Thyroid gland (tissue), 4 donors: Measurements from ENCODE around the gene GGA2. TPM values are rescaled to one million over a fixed set of nuclear protein-coding genes. Genes with fewer than 3 reads are reported as not detected.
"Not testable (repeated sequence)": the region's sequence is repeated elsewhere in the genome, so short reads cannot be mapped to it uniquely, and the experiment has no call there.

Experiments
- DNase-seq, 2 donors: peaks; one replicate each; pipeline ENCODE4 v3.0.0-alpha.2; 2019
- H3K27ac ChIP-seq, 3 donors: fragments of 200-600 bp; sonication (generic); 1 replicate in 2 of 3; 2 replicates in 1 of 3; pipeline ENCODE4 v1.5.1; 2016 to 2019; ENCODE audit warnings: mild to moderate bottlenecking in 1 of 3, moderate library complexity in 1 of 3
- H3K27me3 ChIP-seq: fragments of 200-600 bp; sonication (generic); one replicate; pipeline ENCODE4 v1.5.1; 2019
- H3K36me3 ChIP-seq, 2 donors: fragments of 200-600 bp; sonication (generic); one replicate each; pipeline ENCODE4 v1.5.1; 2016 to 2019
- H3K4me1 ChIP-seq, 2 donors: fragments of 200-600 bp; sonication (generic); one replicate each; pipeline ENCODE4 v1.5.1; 2017 to 2019
- H3K4me3 ChIP-seq, 3 donors: fragments of 200-600 bp; sonication (generic); replicated peaks in 1 of 3; 1 replicate in 2 of 3; 2 replicates in 1 of 3; pipeline ENCODE4 v1.5.1; 2016; ENCODE audit warnings: mild to moderate bottlenecking in 1 of 3
- H3K9me3 ChIP-seq: fragments of 200-600 bp; sonication (generic); one replicate; pipeline ENCODE4 v1.5.1; 2017
- POLR2A ChIP-seq, 2 donors: fragments of 450-650 bp; IDR thresholded peaks; one replicate each; pipeline ENCODE4 v1.6.1; 2017; ENCODE audit warnings: antibody characterized with exemption in 2 of 2, mild to moderate bottlenecking in 2 of 2, moderate library complexity in 1 of 2
- WGBS, 2 donors: methylation state at CpG; one replicate each; pipeline ENCODE4 v1.1.5; 2017; 5-methylcytosine and 5-hydroxymethylcytosine counted together
- intact Hi-C: fragments of 100-400 bp; cut with DNase I; formaldehyde crosslinking; loops from one replicate; pipeline ENCODE4 v1.15.1; 2023
- total RNA-seq, 4 donors: library from RNA; depleted of rRNA; stranded (reverse); fragments of >200 nt; gene quantifications; one replicate each; pipeline ENCODE4 v1.2.3, GENCODE V29; 2016
- TF ChIP-seq, protein P1 (sequence below), 6 experiments: fragments of 200-600 bp in 3 of 6; fragments of 450-650 bp in 3 of 6; sonication (generic) in 3 of 6; IDR thresholded peaks; one replicate each; pipeline ENCODE4 v1.5.1; 2016 to 2019; ENCODE audit warnings: antibody characterized with exemption in 6 of 6, mild to moderate bottlenecking in 2 of 6, inconsistent platforms in 1 of 6, moderate library complexity in 1 of 6

The GGA2 gene
- total RNA-seq, 4 donors from 2014 or later: 103 to 190 (median 159) TPM

DNA sequence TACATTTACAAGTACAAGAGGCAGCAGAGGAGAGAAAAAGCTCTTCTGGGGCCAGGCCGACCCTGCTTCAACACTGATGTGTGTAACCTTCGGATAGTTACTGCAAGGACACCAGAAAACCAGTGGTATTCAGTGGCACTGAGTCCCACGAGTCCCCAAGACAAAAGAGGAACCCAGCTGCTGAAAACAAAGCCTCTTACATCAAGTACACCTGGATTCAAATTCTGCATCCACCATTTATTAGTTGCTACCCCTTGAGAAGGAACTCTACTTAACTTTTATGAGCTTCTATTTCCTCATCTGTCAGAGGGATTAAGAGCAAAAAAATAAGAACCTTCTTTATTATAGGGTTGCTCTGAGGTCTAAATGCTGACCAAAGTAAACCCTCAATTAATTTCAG is 44.2 kb upstream of the GGA2 start:
- intact Hi-C loops: no loop called here
- no peaks in the 10 kb centered on the region for H3K9me3 ChIP-seq
- 91 to 93% methylated on average over 3 of the region's 3 CpGs for WGBS, 2 donors

DNA sequence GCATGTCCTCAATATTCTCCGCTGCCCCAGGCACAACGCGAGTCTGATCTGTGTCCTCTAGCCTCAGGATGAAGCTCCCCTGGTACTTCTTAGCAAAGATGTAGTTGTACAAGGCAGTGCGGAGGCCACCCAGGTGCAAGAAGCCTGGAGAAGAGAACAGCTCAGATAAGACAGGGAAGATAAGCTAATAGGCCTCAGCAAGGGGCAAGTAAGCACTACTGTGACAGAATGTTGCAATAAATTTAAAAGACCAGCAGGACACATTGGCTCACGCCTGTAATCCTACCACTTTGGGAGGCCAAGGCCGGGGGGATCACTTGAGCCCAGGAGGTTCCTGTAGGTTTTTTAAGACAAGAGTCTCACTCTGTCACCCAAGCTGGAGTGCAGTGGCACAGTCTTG is 41.9 kb upstream of the GGA2 start:
- 81 to 86% methylated on average over 6 of the region's 6 CpGs for WGBS, 2 donors
- peaks cover 37 to 40% of the 10 kb centered on the region in 2 donors for H3K36me3 ChIP-seq
- intact Hi-C loops: no loop called here

More for the DNA sequence above, 44.2 kb upstream of the GGA2 start:
- Histone ChIP-seq H3K4me1 (peaks cover 13 to 17% of the 10 kb centered on the region in 2 donors), H3K27me3 (no peaks in the 10 kb centered on the region), H3K4me3 (no peak overlapping the region), H3K27ac (no peak overlapping the region), H3K36me3 (peaks cover 23 to 27% of the 10 kb centered on the region in 2 donors)
- TF ChIP-seq, protein P1, sequence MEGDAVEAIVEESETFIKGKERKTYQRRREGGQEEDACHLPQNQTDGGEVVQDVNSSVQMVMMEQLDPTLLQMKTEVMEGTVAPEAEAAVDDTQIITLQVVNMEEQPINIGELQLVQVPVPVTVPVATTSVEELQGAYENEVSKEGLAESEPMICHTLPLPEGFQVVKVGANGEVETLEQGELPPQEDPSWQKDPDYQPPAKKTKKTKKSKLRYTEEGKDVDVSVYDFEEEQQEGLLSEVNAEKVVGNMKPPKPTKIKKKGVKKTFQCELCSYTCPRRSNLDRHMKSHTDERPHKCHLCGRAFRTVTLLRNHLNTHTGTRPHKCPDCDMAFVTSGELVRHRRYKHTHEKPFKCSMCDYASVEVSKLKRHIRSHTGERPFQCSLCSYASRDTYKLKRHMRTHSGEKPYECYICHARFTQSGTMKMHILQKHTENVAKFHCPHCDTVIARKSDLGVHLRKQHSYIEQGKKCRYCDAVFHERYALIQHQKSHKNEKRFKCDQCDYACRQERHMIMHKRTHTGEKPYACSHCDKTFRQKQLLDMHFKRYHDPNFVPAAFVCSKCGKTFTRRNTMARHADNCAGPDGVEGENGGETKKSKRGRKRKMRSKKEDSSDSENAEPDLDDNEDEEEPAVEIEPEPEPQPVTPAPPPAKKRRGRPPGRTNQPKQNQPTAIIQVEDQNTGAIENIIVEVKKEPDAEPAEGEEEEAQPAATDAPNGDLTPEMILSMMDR (IDR thresholded peaks at IDR 0.05): no peak
- TF ChIP-seq POLR2A (IDR thresholded peaks at IDR 0.05): no peak
- DNase-seq: no peak

DNA sequence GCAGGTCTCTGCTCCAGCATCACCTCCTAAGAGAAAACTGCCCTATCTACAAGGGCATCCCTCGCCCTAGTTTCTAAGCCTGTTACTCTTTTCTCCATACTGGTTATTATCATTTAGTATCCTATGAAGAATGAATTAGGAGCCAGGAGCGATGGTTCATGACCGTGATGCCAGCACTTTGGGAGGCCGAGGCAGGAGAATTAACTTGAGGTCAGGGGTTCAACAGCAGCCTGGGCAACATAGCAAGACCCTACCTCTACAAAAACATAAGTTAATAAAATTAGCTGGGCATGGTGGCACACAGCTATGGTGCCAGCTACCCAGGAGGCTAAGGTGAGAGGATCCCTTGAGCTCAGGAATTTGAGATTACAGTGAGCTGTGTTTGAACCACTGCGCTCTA is 39.6 kb upstream of the GGA2 start:
- Histone ChIP-seq H3K9me3 (no peaks in the 10 kb centered on the region), H3K4me1 (no peaks in the 10 kb centered on the region), H3K27me3 (no peaks in the 10 kb centered on the region), H3K27ac (no peak overlapping the region), H3K4me3 (no peak overlapping the region), H3K36me3 (peaks cover 43 to 56% of the 10 kb centered on the region in 2 donors)
- WGBS, 2 donors: 97 to 100% methylated on average over 5 of the region's 5 CpGs
- TF ChIP-seq, protein P1 (IDR thresholded peaks at IDR 0.05): no peak
- TF ChIP-seq POLR2A (IDR thresholded peaks at IDR 0.05): no peak
- no peak for DNase-seq
- intact Hi-C loops: no loop called here

More for the DNA sequence above, 41.9 kb upstream of the GGA2 start:
- no peak overlapping the region for H3K27ac ChIP-seq
- no peaks in the 10 kb centered on the region for H3K27me3 ChIP-seq
- H3K9me3 ChIP-seq: no peaks in the 10 kb centered on the region
- no peak for DNase-seq
- H3K4me3 ChIP-seq: no peak overlapping the region
- peaks cover 0 to 4% of the 10 kb centered on the region in 2 donors for H3K4me1 ChIP-seq
- TF ChIP-seq, protein P1 (IDR thresholded peaks at IDR 0.05): no peak
- TF ChIP-seq POLR2A (IDR thresholded peaks at IDR 0.05): no peak

DNA sequence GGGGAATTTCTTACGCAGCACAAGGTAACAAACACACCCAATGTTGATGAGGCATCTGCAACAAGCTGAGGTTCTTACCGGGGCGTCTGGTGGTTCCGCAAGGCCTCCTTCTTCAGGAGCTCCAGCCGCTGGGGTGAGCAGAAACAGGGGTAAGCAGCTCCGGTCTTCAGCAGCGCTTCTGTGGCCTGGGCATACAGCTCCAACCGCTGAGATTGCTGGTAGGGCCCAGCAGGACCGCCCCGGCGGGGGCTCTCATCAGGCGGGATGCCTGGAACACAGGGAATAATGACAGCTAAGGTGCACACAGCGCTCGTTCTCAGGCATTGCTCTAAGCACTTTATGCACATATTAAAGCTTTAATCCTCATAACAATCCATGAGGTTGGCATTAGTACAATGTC is 34.1 kb upstream of the GGA2 start:
- TF ChIP-seq POLR2A (IDR thresholded peaks at IDR 0.05): no peak
- TF ChIP-seq, protein P1 (IDR thresholded peaks at IDR 0.05): no peak
- H3K4me1 ChIP-seq: no peaks in the 10 kb centered on the region
- no peaks in the 10 kb centered on the region for H3K9me3 ChIP-seq
- no peak for DNase-seq
- peaks cover 28 to 57% of the 10 kb centered on the region in 2 donors for H3K36me3 ChIP-seq
- H3K4me3 ChIP-seq: no peak overlapping the region
- intact Hi-C loops: no loop called here
- no peak overlapping the region for H3K27ac ChIP-seq
- no peaks in the 10 kb centered on the region for H3K27me3 ChIP-seq
- 95 to 100% methylated on average over 7 to 14 of the region's 14 CpGs for WGBS, 2 donors

DNA sequence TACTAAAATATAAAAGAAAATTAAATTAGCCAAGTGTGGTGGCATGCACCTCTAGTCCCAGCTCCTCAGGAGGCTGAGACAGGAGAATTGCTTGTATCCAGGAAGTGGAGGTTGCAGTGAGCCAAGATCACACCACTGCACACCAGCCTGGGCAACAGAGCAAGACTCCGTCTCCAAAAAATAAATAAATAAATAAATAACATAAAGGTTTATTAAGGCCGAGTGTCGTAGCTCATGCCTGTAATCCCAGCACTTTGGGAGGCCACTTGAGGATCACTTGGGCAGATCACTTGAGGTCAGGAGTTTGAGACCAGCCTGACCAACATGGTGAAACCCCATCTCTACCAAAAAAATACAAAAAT is 30.5 kb upstream of the GGA2 start:
- peaks cover 14 to 35% of the 10 kb centered on the region in 2 donors for H3K36me3 ChIP-seq
- H3K27me3 ChIP-seq, H3K9me3 ChIP-seq, intact Hi-C loops, DNase-seq, H3K4me1 ChIP-seq, H3K4me3 ChIP-seq, H3K27ac ChIP-seq: not testable (repeated sequence)
- 91 to 94% methylated on average over 3 of the region's 3 CpGs for WGBS, 2 donors
